ENCODE results near the gene DROSHA. TPM values are rescaled to one million over a fixed set of nuclear protein-coding genes. Genes with fewer than 3 reads are reported as not detected.

DROSHA gene
- total and polyA plus RNA-seq, 10 of the 15 experiments (the other 5 are each of a cell fraction or from before 2014, with no cell fraction given), result 27.9 to 55.0 (median 37.6) TPM

DNA sequence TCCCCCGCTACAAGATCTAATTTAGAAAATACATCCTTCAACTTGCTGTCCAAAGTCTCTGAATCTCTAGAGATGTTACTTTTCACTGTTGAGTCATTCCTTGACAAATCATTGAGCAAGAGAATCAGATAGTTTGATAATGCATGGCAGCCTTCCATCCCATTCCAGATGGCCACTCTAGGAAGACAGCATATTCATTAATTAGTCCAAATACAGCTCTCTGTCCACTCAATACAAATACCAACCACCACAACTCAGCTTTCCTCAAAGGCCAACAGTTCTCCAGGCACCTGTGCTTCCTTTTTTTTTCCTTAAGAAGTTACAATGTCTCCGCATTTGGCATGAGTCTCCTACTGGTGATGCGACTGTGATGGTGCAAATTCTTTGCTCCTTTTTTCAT, 72.3 kb downstream of the DROSHA start:
- 96% methylated on average over 3 of the region's 3 CpGs for WGBS (ENCODE audit: insufficient coverage, insufficient replicate concordance, low lambda C conversion rate, missing lambda C conversion rate)
- Histone ChIP-seq H3K9ac (ENCODE audit: control insufficient read depth, insufficient read depth, low read length) (no peak overlapping the region), H3K79me2 (ENCODE audit: control insufficient read depth, insufficient read depth, low read length) (no peaks in the 10 kb centered on the region), H3K36me3 (ENCODE audit: control insufficient read depth in 2 of 2, insufficient read depth in 2 of 2, low read length in 1 of 2) (peaks cover 1 to 11% of the 10 kb centered on the region in 2 experiments; a peak in 1 of 4 replicates), H4K20me1 (ENCODE audit: control insufficient read depth, insufficient read depth) (no peaks in the 10 kb centered on the region), H2AFZ (ENCODE audit: control insufficient read depth, low read depth, low read length) (no peak overlapping the region), H3K27me3 (replicated peaks in 1 of 2; ENCODE audit: control insufficient read depth in 2 of 2, insufficient read depth in 2 of 2, low read length in 1 of 2) (no peaks in the 10 kb centered on the region), H3K4me2 (ENCODE audit: control insufficient read depth, insufficient read depth) (no peak overlapping the region), H3K27ac (ENCODE audit: control insufficient read depth, insufficient read depth) (no peak overlapping the region), H3K9me3 (replicated peaks; ENCODE audit: control insufficient read depth, insufficient read depth, low read length) (no peaks in the 10 kb centered on the region; the same call in 1 of the 3 replicates), H3K4me3 (no peak overlapping the region), H3K4me1 (ENCODE audit: control insufficient read depth, insufficient read depth, low read length) (no peaks in the 10 kb centered on the region)
- intact Hi-C loops (cut with micrococcal nuclease; ENCODE audit: unreplicated experiment) (no loop called here), in situ Hi-C loops (cut with MboI) (no loop called here)
- ATAC-seq (no peak), FAIRE-seq (no peak), DNase-seq (ENCODE audit: low read depth, low spot score) (no peak)
- no TSS peak for BruUV-seq (replicated peaks)
- no peak for TF ChIP-seq PAX8 (IDR thresholded peaks at IDR 0.05)
- TF ChIP-seq, protein P1, sequence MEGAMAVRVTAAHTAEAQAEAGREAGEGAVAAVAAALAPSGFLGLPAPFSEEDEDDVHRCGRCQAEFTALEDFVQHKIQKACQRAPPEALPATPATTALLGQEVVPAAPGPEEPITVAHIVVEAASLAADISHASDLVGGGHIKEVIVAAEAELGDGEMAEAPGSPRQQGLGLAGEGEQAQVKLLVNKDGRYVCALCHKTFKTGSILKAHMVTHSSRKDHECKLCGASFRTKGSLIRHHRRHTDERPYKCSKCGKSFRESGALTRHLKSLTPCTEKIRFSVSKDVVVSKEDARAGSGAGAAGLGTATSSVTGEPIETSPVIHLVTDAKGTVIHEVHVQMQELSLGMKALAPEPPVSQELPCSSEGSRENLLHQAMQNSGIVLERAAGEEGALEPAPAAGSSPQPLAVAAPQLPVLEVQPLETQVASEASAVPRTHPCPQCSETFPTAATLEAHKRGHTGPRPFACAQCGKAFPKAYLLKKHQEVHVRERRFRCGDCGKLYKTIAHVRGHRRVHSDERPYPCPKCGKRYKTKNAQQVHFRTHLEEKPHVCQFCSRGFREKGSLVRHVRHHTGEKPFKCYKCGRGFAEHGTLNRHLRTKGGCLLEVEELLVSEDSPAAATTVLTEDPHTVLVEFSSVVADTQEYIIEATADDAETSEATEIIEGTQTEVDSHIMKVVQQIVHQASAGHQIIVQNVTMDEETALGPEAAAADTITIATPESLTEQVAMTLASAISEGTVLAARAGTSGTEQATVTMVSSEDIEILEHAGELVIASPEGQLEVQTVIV (IDR thresholded peaks at IDR 0.05; ENCODE audit: borderline replicate concordance, partially characterized antibody), result no peak
- TF ChIP-seq STAT3 (IDR thresholded peaks at IDR 0.05; ENCODE audit: low read depth, low read length), result no peak
- POLR2A ChIA-PET, result no interaction called here
- RAD21 ChIA-PET (ENCODE audit: unreplicated experiment), result no interaction called here
- CTCF ChIA-PET, result no interaction called here
- SMC1A ChIA-PET (ENCODE audit: uncharacterized antibody, unreplicated experiment), result no interaction called here

DNA sequence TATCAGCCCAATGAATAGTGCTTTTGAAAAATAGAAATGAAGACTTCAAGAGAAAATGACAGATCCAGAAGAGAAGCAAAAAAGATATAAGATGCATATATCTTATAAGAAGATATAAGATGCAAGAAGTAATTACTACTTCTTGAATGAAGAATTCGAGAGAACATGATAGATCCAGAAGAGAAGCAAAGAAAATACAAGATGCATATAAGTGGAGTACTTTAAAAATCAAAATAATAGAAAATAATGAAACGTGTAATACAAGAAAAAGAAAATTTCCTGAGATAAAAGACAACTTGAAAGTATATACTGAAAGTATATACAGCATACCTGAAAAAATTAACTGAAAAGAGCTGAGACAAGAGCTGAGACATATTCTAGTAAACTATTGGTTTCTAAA, 76.7 kb downstream of the DROSHA start:
- Histone ChIP-seq H3K27me3 (replicated peaks in 1 of 2; ENCODE audit: control insufficient read depth in 2 of 2, insufficient read depth in 2 of 2, low read length in 1 of 2) (no peaks in the 10 kb centered on the region), H2AFZ (ENCODE audit: control insufficient read depth, low read depth, low read length) (no peak overlapping the region), H3K9me3 (replicated peaks; ENCODE audit: control insufficient read depth, insufficient read depth, low read length) (no peaks in the 10 kb centered on the region; the same call in 1 of the 3 replicates), H3K4me2 (ENCODE audit: control insufficient read depth, insufficient read depth) (no peak overlapping the region), H3K4me1 (ENCODE audit: control insufficient read depth, insufficient read depth, low read length) (no peaks in the 10 kb centered on the region), H3K79me2 (ENCODE audit: control insufficient read depth, insufficient read depth, low read length) (no peaks in the 10 kb centered on the region), H3K4me3 (no peak overlapping the region), H4K20me1 (ENCODE audit: control insufficient read depth, insufficient read depth) (no peaks in the 10 kb centered on the region), H3K9ac (ENCODE audit: control insufficient read depth, insufficient read depth, low read length) (no peak overlapping the region), H3K36me3 (ENCODE audit: control insufficient read depth in 2 of 2, insufficient read depth in 2 of 2, low read length in 1 of 2) (peaks cover 0 to 7% of the 10 kb centered on the region in 2 experiments; a peak in 1 of 4 replicates), H3K27ac (ENCODE audit: control insufficient read depth, insufficient read depth) (no peak overlapping the region)
- TF ChIP-seq SREBF1 (IDR thresholded peaks at IDR 0.05; ENCODE audit: low read length) (no peak), SRF (IDR thresholded peaks at IDR 0.05; ENCODE audit: low read depth in 2 of 2, low read length in 2 of 2) (no peak)
- TF ChIP-seq, protein P2, sequence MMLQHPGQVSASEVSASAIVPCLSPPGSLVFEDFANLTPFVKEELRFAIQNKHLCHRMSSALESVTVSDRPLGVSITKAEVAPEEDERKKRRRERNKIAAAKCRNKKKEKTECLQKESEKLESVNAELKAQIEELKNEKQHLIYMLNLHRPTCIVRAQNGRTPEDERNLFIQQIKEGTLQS (IDR thresholded peaks at IDR 0.05; ENCODE audit: borderline replicate concordance, extremely low read depth, low read depth, low read length), result no peak
- in situ Hi-C loops (cut with MboI) (no loop called here), intact Hi-C loops (cut with micrococcal nuclease; ENCODE audit: unreplicated experiment) (no loop called here)
- no peak for DNase-seq (ENCODE audit: low read depth, low spot score)
- BruUV-seq (replicated peaks), result no TSS peak
- ChIA-PET POLR2A (no interaction called here), RAD21 (ENCODE audit: unreplicated experiment) (no interaction called here), CTCF (no interaction called here), SMC1A (ENCODE audit: uncharacterized antibody, unreplicated experiment) (no interaction called here)
- no peak for FAIRE-seq
- WGBS (ENCODE audit: insufficient coverage, insufficient replicate concordance, low lambda C conversion rate, missing lambda C conversion rate), result 97% methylated on average over 2 of the region's 2 CpGs
- ATAC-seq, result no peak
